ENCODE data around the gene NOXA1.

GRCh38 chr9:137448602-137448962, 25.4 kb downstream of the NOXA1 start:
- TF ChIP-seq, protein P1, sequence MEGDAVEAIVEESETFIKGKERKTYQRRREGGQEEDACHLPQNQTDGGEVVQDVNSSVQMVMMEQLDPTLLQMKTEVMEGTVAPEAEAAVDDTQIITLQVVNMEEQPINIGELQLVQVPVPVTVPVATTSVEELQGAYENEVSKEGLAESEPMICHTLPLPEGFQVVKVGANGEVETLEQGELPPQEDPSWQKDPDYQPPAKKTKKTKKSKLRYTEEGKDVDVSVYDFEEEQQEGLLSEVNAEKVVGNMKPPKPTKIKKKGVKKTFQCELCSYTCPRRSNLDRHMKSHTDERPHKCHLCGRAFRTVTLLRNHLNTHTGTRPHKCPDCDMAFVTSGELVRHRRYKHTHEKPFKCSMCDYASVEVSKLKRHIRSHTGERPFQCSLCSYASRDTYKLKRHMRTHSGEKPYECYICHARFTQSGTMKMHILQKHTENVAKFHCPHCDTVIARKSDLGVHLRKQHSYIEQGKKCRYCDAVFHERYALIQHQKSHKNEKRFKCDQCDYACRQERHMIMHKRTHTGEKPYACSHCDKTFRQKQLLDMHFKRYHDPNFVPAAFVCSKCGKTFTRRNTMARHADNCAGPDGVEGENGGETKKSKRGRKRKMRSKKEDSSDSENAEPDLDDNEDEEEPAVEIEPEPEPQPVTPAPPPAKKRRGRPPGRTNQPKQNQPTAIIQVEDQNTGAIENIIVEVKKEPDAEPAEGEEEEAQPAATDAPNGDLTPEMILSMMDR (conservative IDR thresholded peaks at IDR 0.05; ENCODE audit: low read depth, low read length): no peak
- no peak for TF ChIP-seq EZH2 (IDR thresholded peaks at IDR 0.05; ENCODE audit: borderline replicate concordance, low read depth, low read length, poor library complexity, severe bottlenecking)
